HUES48 (cell line): Measurements from ENCODE around the gene ARHGEF4.
A peak's percentile ranks its signal among the peaks of the same experiment; 100 is the strongest.

Source experiments
- H3K27ac ChIP-seq: one replicate; pipeline ENCODE4 v1.7.0; 2013; ENCODE audit warnings: low read depth, low read length, inconsistent platforms
- H3K27me3 ChIP-seq: 2 replicates; pipeline ENCODE4 v1.6.1; 2013; ENCODE audit warnings: mild to moderate bottlenecking, low read length; ENCODE audit not compliant: control insufficient read depth, insufficient read depth
- H3K36me3 ChIP-seq: 2 replicates; pipeline ENCODE4 v1.6.1; 2013; ENCODE audit warnings: low read length; ENCODE audit not compliant: control insufficient read depth, insufficient read depth
- H3K4me1 ChIP-seq: 2 replicates; pipeline ENCODE4 v1.6.1; 2013; ENCODE audit warnings: mild to moderate bottlenecking, low read length; ENCODE audit not compliant: control insufficient read depth, insufficient read depth
- H3K4me3 ChIP-seq: 2 replicates; pipeline ENCODE4 v1.5.1; 2013; ENCODE audit warnings: mild to moderate bottlenecking, low read depth, low read length
- H3K9ac ChIP-seq: 2 replicates; pipeline ENCODE4 v1.6.1; 2013; ENCODE audit warnings: mild to moderate bottlenecking, low read depth, low read length, moderate library complexity
- H3K9me3 ChIP-seq: 2 replicates; pipeline ENCODE4 v1.6.1; 2013; ENCODE audit warnings: low read length; ENCODE audit not compliant: control insufficient read depth, insufficient read depth

Gene ARHGEF4

GRCh38 chr2:130826821-130827501, 9.8 kb upstream of the ARHGEF4 start:
- peak overlapping the region; percentile 90 for H3K27ac ChIP-seq
- no peak overlapping the region for H3K4me3 ChIP-seq
- peaks cover 22% of the 10 kb centered on the region for H3K4me1 ChIP-seq
- H3K27me3 ChIP-seq: no peaks in the 10 kb centered on the region
- no peaks in the 10 kb centered on the region for H3K36me3 ChIP-seq
- no peaks in the 10 kb centered on the region for H3K9me3 ChIP-seq
- no peak overlapping the region for H3K9ac ChIP-seq

- Histone ChIP-seq H3K27me3 (no peaks in the 10 kb centered on the region), H3K4me3 (no peak overlapping the region)
These were observed 9.0 kb upstream of the ARHGEF4 start for GRCh38 chr2:130827502-130828251.

GRCh38 chr2:130828461-130828860, 8.3 kb upstream of the ARHGEF4 start:
- Histone ChIP-seq H3K27ac (peak overlapping the region; percentile 90), H3K9me3 (no peaks in the 10 kb centered on the region), H3K4me1 (peaks cover 22% of the 10 kb centered on the region), H3K36me3 (no peaks in the 10 kb centered on the region), H3K27me3 (no peaks in the 10 kb centered on the region), H3K9ac (no peak overlapping the region), H3K4me3 (no peak overlapping the region)

More at GRCh38 chr2:130827502-130828251, 9.0 kb upstream of the ARHGEF4 start:
- Histone ChIP-seq H3K9me3 (no peaks in the 10 kb centered on the region), H3K27ac (peak overlapping the region; percentile 90), H3K36me3 (no peaks in the 10 kb centered on the region), H3K9ac (no peak overlapping the region), H3K4me1 (peaks cover 22% of the 10 kb centered on the region)

GRCh38 chr2:130829015-130829414, 7.7 kb upstream of the ARHGEF4 start:
- H3K27ac ChIP-seq: no peak overlapping the region
- no peaks in the 10 kb centered on the region for H3K9me3 ChIP-seq
- no peak overlapping the region for H3K4me3 ChIP-seq
- H3K4me1 ChIP-seq: peaks cover 23% of the 10 kb centered on the region
- no peak overlapping the region for H3K9ac ChIP-seq
- H3K27me3 ChIP-seq: no peaks in the 10 kb centered on the region
- H3K36me3 ChIP-seq: no peaks in the 10 kb centered on the region

GRCh38 chr2:130830538-130830937, 6.2 kb upstream of the ARHGEF4 start:
- H3K27ac ChIP-seq: no peak overlapping the region

GRCh38 chr2:130831356-130831755, 5.4 kb upstream of the ARHGEF4 start:
- no peaks in the 10 kb centered on the region for H3K36me3 ChIP-seq
- H3K4me3 ChIP-seq: no peak overlapping the region
- H3K9me3 ChIP-seq: no peaks in the 10 kb centered on the region
- H3K27ac ChIP-seq: no peak overlapping the region
- peaks cover 22% of the 10 kb centered on the region for H3K4me1 ChIP-seq
- peaks cover 12% of the 10 kb centered on the region for H3K27me3 ChIP-seq
- no peak overlapping the region for H3K9ac ChIP-seq

More at GRCh38 chr2:130830538-130830937, 6.2 kb upstream of the ARHGEF4 start:
- peaks cover 4% of the 10 kb centered on the region for H3K27me3 ChIP-seq
- H3K9me3 ChIP-seq: no peaks in the 10 kb centered on the region
- peaks cover 22% of the 10 kb centered on the region for H3K4me1 ChIP-seq
- H3K36me3 ChIP-seq: no peaks in the 10 kb centered on the region
- no peak overlapping the region for H3K9ac ChIP-seq
- no peak overlapping the region for H3K4me3 ChIP-seq

GRCh38 chr2:130832296-130832940, 4.3 kb upstream of the ARHGEF4 start:
- peaks cover 21% of the 10 kb centered on the region for H3K27me3 ChIP-seq
- no peak overlapping the region for H3K27ac ChIP-seq
- H3K9ac ChIP-seq: no peak overlapping the region
- H3K9me3 ChIP-seq: no peaks in the 10 kb centered on the region
- no peak overlapping the region for H3K4me3 ChIP-seq
- H3K36me3 ChIP-seq: no peaks in the 10 kb centered on the region
- H3K4me1 ChIP-seq: peaks cover 15% of the 10 kb centered on the region; the same call in 1 of the 2 replicates

GRCh38 chr2:130834091-130834930, 2.4 kb upstream of the ARHGEF4 start:
- Histone ChIP-seq H3K9ac (no peak overlapping the region), H3K27ac (no peak overlapping the region), H3K4me3 (no peak overlapping the region)

GRCh38 chr2:130834931-130835765, 1.6 kb upstream of the ARHGEF4 start:
- Histone ChIP-seq H3K9ac (no peak overlapping the region), H3K4me3 (no peak overlapping the region), H3K27ac (no peak overlapping the region), H3K4me1 (0 out of 2 replicates have a peak, but pooled peaks cover 4% of the 10 kb centered on the region), H3K9me3 (no peaks in the 10 kb centered on the region), H3K36me3 (no peaks in the 10 kb centered on the region), H3K27me3 (peaks cover 29% of the 10 kb centered on the region)

More at GRCh38 chr2:130834091-130834930, 2.4 kb upstream of the ARHGEF4 start:
- Histone ChIP-seq H3K27me3 (peaks cover 29% of the 10 kb centered on the region), H3K4me1 (0 out of 2 replicates have a peak, but pooled peaks cover 4% of the 10 kb centered on the region), H3K9me3 (no peaks in the 10 kb centered on the region), H3K36me3 (no peaks in the 10 kb centered on the region)

- peaks cover 29% of the 10 kb centered on the region for H3K27me3 ChIP-seq
- 0 out of 2 replicates have a peak, but pooled peaks cover 4% of the 10 kb centered on the region for H3K4me1 ChIP-seq
- H3K9ac ChIP-seq: no peak overlapping the region
- no peaks in the 10 kb centered on the region for H3K9me3 ChIP-seq
- no peak overlapping the region for H3K27ac ChIP-seq
- H3K4me3 ChIP-seq: no peak overlapping the region
- H3K36me3 ChIP-seq: no peaks in the 10 kb centered on the region
These were observed 1.0 kb upstream of the ARHGEF4 start for GRCh38 chr2:130835766-130836015.
